ENCODE results near the gene OBI1. TPM values are rescaled to one million over a fixed set of nuclear protein-coding genes. Genes with fewer than 3 reads are reported as not detected.

Gene OBI1
- polyA plus RNA-seq, 3 donors, result 2.0 to 5.2 (median 3.5) TPM

DNA sequence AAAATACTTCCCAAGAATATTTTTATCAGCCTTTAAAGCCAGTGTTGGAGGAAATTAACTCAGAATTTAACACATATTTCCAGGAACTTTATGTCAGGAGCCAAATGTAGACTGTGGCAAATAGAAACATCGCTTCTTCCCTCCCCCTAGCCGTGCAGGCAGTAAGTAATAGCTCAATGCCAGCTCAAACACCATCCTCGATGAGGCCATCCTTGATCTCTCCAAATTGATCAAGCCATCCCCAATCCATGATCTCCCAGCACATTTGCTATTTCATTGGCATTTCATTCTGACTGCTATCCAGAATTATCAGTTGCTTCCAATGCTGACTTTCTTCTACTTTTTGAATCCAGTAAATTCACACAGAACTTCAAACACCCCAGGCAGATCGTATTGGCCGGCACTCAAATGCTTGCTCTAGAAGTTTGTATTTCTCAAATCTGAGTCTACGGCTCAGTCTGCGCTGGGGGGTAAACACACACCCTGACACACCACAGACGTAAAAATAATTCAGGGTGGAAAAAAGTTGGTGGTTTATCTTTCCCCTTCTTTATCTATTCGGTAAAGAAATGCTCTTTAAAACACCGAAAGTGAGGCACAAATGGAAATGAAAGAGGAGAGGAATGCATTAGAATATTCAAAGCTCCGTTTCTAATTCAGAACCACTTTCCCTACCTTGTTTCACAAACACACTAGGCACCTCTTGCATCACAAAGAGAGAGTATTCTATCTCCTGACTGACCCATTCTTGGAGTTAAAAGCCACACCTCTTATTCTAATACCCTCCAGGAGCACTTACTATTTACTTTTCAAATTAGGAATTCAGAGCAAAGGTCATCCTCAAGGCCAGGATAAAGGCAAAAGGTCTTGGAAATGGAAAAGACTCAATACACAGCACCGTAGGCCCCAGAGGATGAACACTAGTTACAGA is 991 bp downstream of the OBI1 start:
- 53% methylated on average over 4 of the region's 12 CpGs for WGBS (ENCODE audit: insufficient coverage)
- Histone ChIP-seq H3K79me2 (ENCODE audit: insufficient read depth, low read length) (peaks cover 58% of the 10 kb centered on the region), H3K9me3 (replicated peaks in 1 of 2; ENCODE audit: control insufficient read depth in 1 of 2, insufficient read depth in 1 of 2, low read length in 2 of 2) (no peaks in the 10 kb centered on the region), H3K4me1 (ENCODE audit: control insufficient read depth in 1 of 2, insufficient read depth in 2 of 2, low read length in 2 of 2) (peaks cover 11 to 25% of the 10 kb centered on the region in 2 donors), H3K9ac (ENCODE audit: insufficient read depth, low read length, poor library complexity, severe bottlenecking) (peak overlapping the region; percentile 80), H3K4me3 (replicated peaks in 1 of 3; ENCODE audit: low read depth in 2 of 3, low read length in 3 of 3) (peak overlapping the region; percentile 49 to 95 (median 86)), H3K27ac (ENCODE audit: low read depth in 1 of 2, low read length in 2 of 2) (peak overlapping the region; percentile 42 to 85), H3K36me3 (replicated peaks in 1 of 2; ENCODE audit: control insufficient read depth in 1 of 2, insufficient read depth in 2 of 2, low read length in 2 of 2) (peaks cover 0 to 10% of the 10 kb centered on the region in 2 donors), H4K20me1 (ENCODE audit: insufficient read depth, low read length) (peaks cover 35% of the 10 kb centered on the region), H3K4me2 (replicated peaks; ENCODE audit: extremely low read depth, low read length, poor library complexity, severe bottlenecking) (peak overlapping the region; percentile 87), H2AFZ (ENCODE audit: insufficient read depth, low read depth, low read length, poor library complexity, severe bottlenecking) (peak overlapping the region; percentile 90), H3K27me3 (ENCODE audit: control insufficient read depth in 2 of 2, insufficient read depth in 2 of 2, low read length in 2 of 2) (no peaks in the 10 kb centered on the region)
- no peak for DNase-seq
- intact Hi-C loops (cut with micrococcal nuclease), result no loop called here
- Mint-ChIP-seq H3K27me3 (ENCODE audit: low read depth in 3 of 3) (peaks cover 0 to 6% (median 3%) of the 10 kb centered on the region in 3 donors), H3K4me3 (peak overlapping the region; percentile 99), H3K27ac (peak overlapping the region in 6 of 7 donors; percentile 85 to 97 (median 94)), H3K4me1 (peaks cover 25% of the 10 kb centered on the region), H3K36me3 (peaks cover 0 to 2% of the 10 kb centered on the region in 2 donors), H3K9me3 (no peaks in the 10 kb centered on the region)
- TF ChIP-seq, protein P1, sequence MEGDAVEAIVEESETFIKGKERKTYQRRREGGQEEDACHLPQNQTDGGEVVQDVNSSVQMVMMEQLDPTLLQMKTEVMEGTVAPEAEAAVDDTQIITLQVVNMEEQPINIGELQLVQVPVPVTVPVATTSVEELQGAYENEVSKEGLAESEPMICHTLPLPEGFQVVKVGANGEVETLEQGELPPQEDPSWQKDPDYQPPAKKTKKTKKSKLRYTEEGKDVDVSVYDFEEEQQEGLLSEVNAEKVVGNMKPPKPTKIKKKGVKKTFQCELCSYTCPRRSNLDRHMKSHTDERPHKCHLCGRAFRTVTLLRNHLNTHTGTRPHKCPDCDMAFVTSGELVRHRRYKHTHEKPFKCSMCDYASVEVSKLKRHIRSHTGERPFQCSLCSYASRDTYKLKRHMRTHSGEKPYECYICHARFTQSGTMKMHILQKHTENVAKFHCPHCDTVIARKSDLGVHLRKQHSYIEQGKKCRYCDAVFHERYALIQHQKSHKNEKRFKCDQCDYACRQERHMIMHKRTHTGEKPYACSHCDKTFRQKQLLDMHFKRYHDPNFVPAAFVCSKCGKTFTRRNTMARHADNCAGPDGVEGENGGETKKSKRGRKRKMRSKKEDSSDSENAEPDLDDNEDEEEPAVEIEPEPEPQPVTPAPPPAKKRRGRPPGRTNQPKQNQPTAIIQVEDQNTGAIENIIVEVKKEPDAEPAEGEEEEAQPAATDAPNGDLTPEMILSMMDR (IDR thresholded peaks at IDR 0.05), result no peak

DNA sequence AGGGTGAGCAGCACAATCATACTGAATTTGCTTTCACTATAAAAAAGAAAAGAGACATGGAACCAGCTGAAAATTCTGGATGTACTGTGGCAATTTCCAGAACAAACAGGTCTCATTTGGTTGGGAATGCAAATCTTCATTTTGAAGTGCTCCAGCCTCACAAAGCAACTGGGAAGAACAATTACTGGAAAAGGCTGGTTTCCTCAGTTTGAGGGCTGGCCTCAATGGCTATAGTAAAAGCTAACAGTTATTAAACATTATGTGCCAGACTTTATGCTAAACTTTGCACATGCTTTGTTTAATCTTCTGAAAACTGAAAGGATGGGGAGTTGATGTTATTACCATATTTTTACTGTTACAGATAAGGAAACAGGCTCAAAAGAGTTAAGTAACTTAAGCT is 3.0 kb downstream of the OBI1 start:
- H3K4me1 ChIP-seq (ENCODE audit: control insufficient read depth in 1 of 2, insufficient read depth in 2 of 2, low read length in 2 of 2), result peaks cover 11 to 25% of the 10 kb centered on the region in 2 donors
- H3K27me3 Mint-ChIP-seq (ENCODE audit: low read depth in 3 of 3), result peaks cover 0 to 6% (median 3%) of the 10 kb centered on the region in 3 donors
- H3K9ac ChIP-seq (ENCODE audit: insufficient read depth, low read length, poor library complexity, severe bottlenecking), result no peak overlapping the region
- no peaks in the 10 kb centered on the region for H3K27me3 ChIP-seq (ENCODE audit: control insufficient read depth in 2 of 2, insufficient read depth in 2 of 2, low read length in 2 of 2)
- no peak overlapping the region for H3K4me2 ChIP-seq (replicated peaks; ENCODE audit: extremely low read depth, low read length, poor library complexity, severe bottlenecking)
- intact Hi-C loops (cut with micrococcal nuclease), result no loop called here
- peaks cover 28% of the 10 kb centered on the region for H3K4me1 Mint-ChIP-seq
- peaks cover 79% of the 10 kb centered on the region for H3K79me2 ChIP-seq (ENCODE audit: insufficient read depth, low read length)
- no peak overlapping the region for H3K4me3 Mint-ChIP-seq
- no peak for DNase-seq
- H3K9me3 Mint-ChIP-seq, result no peaks in the 10 kb centered on the region
- H3K9me3 ChIP-seq (replicated peaks in 1 of 2; ENCODE audit: control insufficient read depth in 1 of 2, insufficient read depth in 1 of 2, low read length in 2 of 2), result no peaks in the 10 kb centered on the region
- H2AFZ ChIP-seq (ENCODE audit: insufficient read depth, low read depth, low read length, poor library complexity, severe bottlenecking), result no peak overlapping the region
- no peak overlapping the region for H3K27ac ChIP-seq (ENCODE audit: low read depth in 1 of 2, low read length in 2 of 2)
- peaks cover 55% of the 10 kb centered on the region for H4K20me1 ChIP-seq (ENCODE audit: insufficient read depth, low read length)
- H3K36me3 Mint-ChIP-seq, result peaks cover 0 to 2% of the 10 kb centered on the region in 2 donors
- TF ChIP-seq, protein P1 (IDR thresholded peaks at IDR 0.05), result no peak
- peaks cover 0 to 10% of the 10 kb centered on the region in 2 donors for H3K36me3 ChIP-seq (replicated peaks in 1 of 2; ENCODE audit: control insufficient read depth in 1 of 2, insufficient read depth in 2 of 2, low read length in 2 of 2)
- no peak overlapping the region for H3K27ac Mint-ChIP-seq
- H3K4me3 ChIP-seq (replicated peaks in 1 of 3; ENCODE audit: low read depth in 2 of 3, low read length in 3 of 3), result no peak overlapping the region

All from CD14-positive monocyte (primary cell).